Urinary bladder (tissue), 4 donors: ENCODE results near the gene TAB2. TPM values are rescaled to one million over a fixed set of nuclear protein-coding genes. Genes with fewer than 3 reads are reported as not detected.
"Not testable (repeated sequence)": the region's sequence is repeated elsewhere in the genome, so short reads cannot be mapped to it uniquely, and the experiment has no call there.

Experiments used
- DNase-seq: peaks from one replicate; pipeline ENCODE4 v3.0.0-alpha.2; 2015; ENCODE audit errors: extremely low spot score
- H3K27ac ChIP-seq: one replicate; pipeline ENCODE4 v1.5.1; 2013; ENCODE audit warnings: low read depth, mild to moderate bottlenecking, moderate library complexity
- H3K36me3 ChIP-seq: one replicate; pipeline ENCODE4 v1.6.1; 2013; ENCODE audit warnings: mild to moderate bottlenecking, moderate library complexity; ENCODE audit not compliant: insufficient read depth
- H3K4me1 ChIP-seq: one replicate; pipeline ENCODE4 v1.6.1; 2013; ENCODE audit warnings: mild to moderate bottlenecking, moderate library complexity; ENCODE audit not compliant: insufficient read depth
- H3K4me3 ChIP-seq: one replicate; pipeline ENCODE4 v1.5.1; 2013; ENCODE audit warnings: low read depth, low read length
- WGBS: extraction: QIAGEN DNeasy Blood & Tissue Kit; methylation state at CpG from one replicate; pipeline ENCODE4 v1.1.7; 2013; 5-methylcytosine and 5-hydroxymethylcytosine counted together
- polyA plus RNA-seq: library from polyadenylated mRNA; stranded (reverse); fragments of 200-250 nt; gene quantifications from one replicate; pipeline ENCODE4 v1.2.3, GENCODE V29; 2013
- total RNA-seq: library from RNA; depleted of rRNA; stranded (reverse); fragments of >200 nt; gene quantifications from one replicate; pipeline ENCODE4 v1.2.3, GENCODE V29; 2014
- donor health status: healthy with polysubstance abuse.
- donor health status: healthy.

The TAB2 gene
- total and polyA plus RNA-seq, 2 donors = 42.2 to 78.3 TPM

GRCh38 chr6:149332602-149333265 lies 15.2 kb downstream of the TAB2 start:
- DNase-seq = no peak
- Histone ChIP-seq H3K4me3 (no peak overlapping the region), H3K27ac (no peak overlapping the region), H3K4me1 (peaks cover 7% of the 10 kb centered on the region), H3K36me3 (no peaks in the 10 kb centered on the region)
- 61% methylated on average over 5 of the region's 5 CpGs for WGBS

GRCh38 chr6:149333266-149333620 lies 15.7 kb downstream of the TAB2 start:
- peaks cover 7% of the 10 kb centered on the region for H3K4me1 ChIP-seq
- H3K36me3 ChIP-seq = no peaks in the 10 kb centered on the region
- no peak overlapping the region for H3K4me3 ChIP-seq
- no peak for DNase-seq
- no peak overlapping the region for H3K27ac ChIP-seq
- 77% methylated on average over 4 of the region's 4 CpGs for WGBS

- H3K36me3 ChIP-seq = no peaks in the 10 kb centered on the region
- peaks cover 6% of the 10 kb centered on the region for H3K4me1 ChIP-seq
- H3K27ac ChIP-seq = no peak overlapping the region
- no peak overlapping the region for H3K4me3 ChIP-seq
- DNase-seq = no peak
- WGBS = 46% methylated on average over 3 of the region's 3 CpGs
These were observed 16.7 kb downstream of the TAB2 start for GRCh38 chr6:149334201-149334600.

- Histone ChIP-seq H3K27ac (no peak overlapping the region), H3K4me1 (peaks cover 6% of the 10 kb centered on the region), H3K4me3 (no peak overlapping the region), H3K36me3 (no peaks in the 10 kb centered on the region)
- 55% methylated on average over 2 of the region's 2 CpGs for WGBS
- no peak for DNase-seq
These were observed 17.2 kb downstream of the TAB2 start for GRCh38 chr6:149334682-149335160.

- DNase-seq = no peak
- Histone ChIP-seq H3K27ac (no peak overlapping the region), H3K4me1 (peaks cover 6% of the 10 kb centered on the region), H3K4me3 (no peak overlapping the region), H3K36me3 (no peaks in the 10 kb centered on the region)
- 53% methylated on average over 4 of the region's 4 CpGs for WGBS
These were observed 18.6 kb downstream of the TAB2 start for GRCh38 chr6:149335924-149336608.

DNA sequence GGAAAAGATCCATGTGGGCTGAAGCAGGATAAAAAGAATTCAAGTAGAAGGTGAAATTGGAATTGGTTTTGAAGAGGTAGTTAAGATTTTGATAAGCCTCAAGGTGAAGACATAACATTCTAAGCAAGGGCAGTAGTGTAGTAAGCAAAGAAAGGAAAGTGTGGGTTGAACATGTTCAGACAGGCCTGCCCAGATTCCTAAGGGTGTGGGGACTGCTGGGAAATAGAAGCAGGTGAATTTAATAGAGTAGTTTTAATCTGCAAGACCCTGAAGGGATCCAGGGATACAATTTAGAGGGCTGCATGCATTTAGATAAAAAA lies 19.1 kb downstream of the TAB2 start:
- Histone ChIP-seq H3K4me1 (peaks cover 6% of the 10 kb centered on the region), H3K27ac (no peak overlapping the region), H3K36me3 (no peaks in the 10 kb centered on the region), H3K4me3 (no peak overlapping the region)
- no peak for DNase-seq

DNA sequence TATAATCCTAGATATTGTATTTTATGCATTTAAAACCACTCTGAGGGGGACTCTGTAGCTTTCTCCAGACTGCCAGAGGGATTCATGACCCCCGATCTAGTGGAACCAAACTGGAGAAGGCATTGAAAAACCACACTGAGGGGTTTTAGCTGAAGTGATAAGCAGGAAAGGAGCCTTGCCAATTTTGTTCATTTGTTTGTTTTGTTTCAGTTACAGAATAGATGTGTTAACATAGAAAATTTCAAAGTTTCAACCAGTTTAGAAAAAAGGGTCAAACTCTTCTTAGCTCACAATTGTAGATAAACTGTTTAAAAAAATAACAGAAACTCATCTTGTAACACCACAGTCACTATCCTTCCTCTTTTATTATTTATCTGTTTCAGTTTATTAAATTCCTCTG lies 19.8 kb downstream of the TAB2 start:
- no peak overlapping the region for H3K4me3 ChIP-seq
- no peaks in the 10 kb centered on the region for H3K36me3 ChIP-seq
- no peak for DNase-seq
- 66% methylated on average over 1 of the region's 1 CpG for WGBS
- H3K27ac ChIP-seq = no peak overlapping the region
- peaks cover 6% of the 10 kb centered on the region for H3K4me1 ChIP-seq

- 85% methylated on average over 4 of the region's 4 CpGs for WGBS
- Histone ChIP-seq H3K27ac (no peak overlapping the region), H3K36me3 (no peaks in the 10 kb centered on the region), H3K4me3 (no peak overlapping the region), H3K4me1 (peaks cover 5% of the 10 kb centered on the region)
- DNase-seq = no peak
These were observed 22.7 kb downstream of the TAB2 start for GRCh38 chr6:149340200-149340599.

DNA sequence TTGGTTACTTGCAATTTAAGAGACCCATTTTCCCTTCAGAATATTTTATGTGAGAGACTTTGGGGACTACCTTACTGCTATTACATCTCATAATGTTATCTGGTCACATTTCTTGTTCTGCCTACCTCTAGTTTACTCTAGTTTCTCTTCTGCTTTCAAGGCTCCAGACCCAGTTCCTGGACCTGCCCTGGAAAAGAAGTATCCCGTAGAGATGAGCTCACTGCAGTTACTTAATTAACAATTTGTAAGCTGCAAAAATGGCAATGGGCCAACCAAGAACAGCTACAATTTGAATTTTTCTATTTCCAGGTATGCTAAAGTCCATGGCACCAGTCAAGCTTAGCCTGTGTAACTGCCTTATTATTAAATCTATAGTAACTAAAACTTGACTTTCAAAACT lies 25.0 kb downstream of the TAB2 start:
- no peak overlapping the region for H3K27ac ChIP-seq
- H3K4me1 ChIP-seq = peaks cover 1% of the 10 kb centered on the region
- DNase-seq = no peak
- WGBS = 75% methylated on average over 1 of the region's 1 CpG
- H3K36me3 ChIP-seq = no peaks in the 10 kb centered on the region
- no peak overlapping the region for H3K4me3 ChIP-seq

DNA sequence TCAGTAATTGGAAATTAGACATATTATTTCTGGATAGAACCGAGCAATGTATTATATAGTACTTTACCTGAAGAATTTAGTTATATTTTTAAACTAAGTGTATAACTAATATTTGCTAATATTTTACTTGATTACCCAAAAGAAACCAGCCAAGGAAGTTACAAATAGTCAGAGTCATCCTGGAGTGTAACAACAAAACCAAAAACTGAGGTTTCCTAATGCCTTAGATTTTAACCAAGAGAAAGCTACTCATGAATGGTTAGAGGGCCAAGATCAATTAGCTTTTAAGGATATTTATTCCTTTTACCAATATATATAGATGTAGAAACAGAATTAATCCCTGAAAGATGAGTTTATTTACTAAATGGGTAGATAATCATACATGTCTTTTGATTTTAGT lies 26.0 kb downstream of the TAB2 start:
- DNase-seq = no peak
- peaks cover 1% of the 10 kb centered on the region for H3K4me1 ChIP-seq
- no peak overlapping the region for H3K27ac ChIP-seq
- H3K4me3 ChIP-seq = no peak overlapping the region
- H3K36me3 ChIP-seq = no peaks in the 10 kb centered on the region
- WGBS = 95% methylated on average over 1 of the region's 1 CpG

- peaks cover 1% of the 10 kb centered on the region for H3K4me1 ChIP-seq
- DNase-seq = no peak
These were observed 28.6 kb downstream of the TAB2 start for GRCh38 chr6:149346078-149346477.

GRCh38 chr6:149347067-149347466 lies 29.6 kb downstream of the TAB2 start:
- peaks cover 1% of the 10 kb centered on the region for H3K4me1 ChIP-seq
- H3K36me3 ChIP-seq = no peaks in the 10 kb centered on the region
- WGBS = 47% methylated on average over 2 of the region's 2 CpGs
- DNase-seq = no peak
- no peak overlapping the region for H3K4me3 ChIP-seq
- H3K27ac ChIP-seq = no peak overlapping the region

More at GRCh38 chr6:149346078-149346477, 28.6 kb downstream of the TAB2 start:
- no peaks in the 10 kb centered on the region for H3K36me3 ChIP-seq
- WGBS = 92% methylated on average over 3 of the region's 3 CpGs
- no peak overlapping the region for H3K27ac ChIP-seq
- H3K4me3 ChIP-seq = no peak overlapping the region

GRCh38 chr6:149349279-149349678 lies 31.8 kb downstream of the TAB2 start:
- 97% methylated on average over 6 of the region's 6 CpGs for WGBS
- not testable (repeated sequence) for H3K4me3 ChIP-seq, DNase-seq, H3K4me1 ChIP-seq, H3K36me3 ChIP-seq, H3K27ac ChIP-seq

GRCh38 chr6:149354009-149354408 lies 36.5 kb downstream of the TAB2 start:
- no peak overlapping the region for H3K27ac ChIP-seq
- H3K4me3 ChIP-seq = no peak overlapping the region
- H3K36me3 ChIP-seq = no peaks in the 10 kb centered on the region
- 86% methylated on average over 2 of the region's 2 CpGs for WGBS
- no peak for DNase-seq
- H3K4me1 ChIP-seq = no peaks in the 10 kb centered on the region
